AG04450 (cell line): ENCODE results near the gene INPP5A. TPM values are rescaled to one million over a fixed set of nuclear protein-coding genes. Genes with fewer than 3 reads are reported as not detected.

Source experiments
- CTCF ChIA-PET: fragments of 300-600, 350-600 bp; formaldehyde crosslinking; extraction: SDS; loops from one replicate; lab custom pipeline; 2022; ENCODE audit warnings: antibody characterized with exemption, inconsistent platforms; lab: Charles Lee
- POLR2A ChIA-PET: fragments of 350-600 bp; formaldehyde crosslinking; extraction: SDS; loops from one replicate; lab custom pipeline; 2021; ENCODE audit warnings: antibody characterized with exemption, inconsistent platforms; lab: Yijun Ruan, JAX
- DNase-seq: peaks from one replicate; pipeline ENCODE4 v3.0.0-alpha.2; 2011; ENCODE audit warnings: low read depth, low spot score
- H3K27ac ChIP-seq: one replicate; pipeline ENCODE4 v1.5.1; 2012; ENCODE audit warnings: low read depth, low read length, control low read depth
- H3K27me3 ChIP-seq: one replicate; pipeline ENCODE4 v1.6.0; 2012; ENCODE audit warnings: low read length; ENCODE audit not compliant: control insufficient read depth, insufficient read depth
- H3K4me3 ChIP-seq: 2 replicates; pipeline ENCODE4 v1.5.1; 2011; ENCODE audit warnings: mild to moderate bottlenecking, low read depth, low read length, control low read depth
- H3K9me3 ChIP-seq: 2 replicates; pipeline ENCODE4 v1.5.1; 2012; ENCODE audit warnings: low read length; ENCODE audit not compliant: control insufficient read depth, insufficient read depth
- polyA plus RNA-seq: library from polyadenylated mRNA; depleted of rRNA; stranded (reverse); fragments of >200 nt; gene quantifications from 2 replicates; pipeline ENCODE4 v1.2.3, GENCODE V29; 2011
- TF ChIP-seq, protein P1 (sequence below): IDR thresholded peaks from 2 replicates; pipeline ENCODE4 v1.5.1; 2011; ENCODE audit warnings: low read depth, low read length, control low read depth, inconsistent platforms

INPP5A gene
- polyA plus RNA-seq, 1 experiment: 22.5 TPM

- Histone ChIP-seq H3K9me3 (peaks cover 19% of the 10 kb centered on the region), H3K4me3 (no peak overlapping the region), H3K27ac (no peak overlapping the region), H3K27me3 (no peaks in the 10 kb centered on the region)
- CTCF ChIA-PET: no interaction called here
- TF ChIP-seq, protein P1, sequence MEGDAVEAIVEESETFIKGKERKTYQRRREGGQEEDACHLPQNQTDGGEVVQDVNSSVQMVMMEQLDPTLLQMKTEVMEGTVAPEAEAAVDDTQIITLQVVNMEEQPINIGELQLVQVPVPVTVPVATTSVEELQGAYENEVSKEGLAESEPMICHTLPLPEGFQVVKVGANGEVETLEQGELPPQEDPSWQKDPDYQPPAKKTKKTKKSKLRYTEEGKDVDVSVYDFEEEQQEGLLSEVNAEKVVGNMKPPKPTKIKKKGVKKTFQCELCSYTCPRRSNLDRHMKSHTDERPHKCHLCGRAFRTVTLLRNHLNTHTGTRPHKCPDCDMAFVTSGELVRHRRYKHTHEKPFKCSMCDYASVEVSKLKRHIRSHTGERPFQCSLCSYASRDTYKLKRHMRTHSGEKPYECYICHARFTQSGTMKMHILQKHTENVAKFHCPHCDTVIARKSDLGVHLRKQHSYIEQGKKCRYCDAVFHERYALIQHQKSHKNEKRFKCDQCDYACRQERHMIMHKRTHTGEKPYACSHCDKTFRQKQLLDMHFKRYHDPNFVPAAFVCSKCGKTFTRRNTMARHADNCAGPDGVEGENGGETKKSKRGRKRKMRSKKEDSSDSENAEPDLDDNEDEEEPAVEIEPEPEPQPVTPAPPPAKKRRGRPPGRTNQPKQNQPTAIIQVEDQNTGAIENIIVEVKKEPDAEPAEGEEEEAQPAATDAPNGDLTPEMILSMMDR: no peak
- no peak for DNase-seq
- POLR2A ChIA-PET: no interaction called here
Observed at GRCh38 chr10:132712743-132713142, 175.2 kb downstream of the INPP5A start.

GRCh38 chr10:132713421-132714095, 176.0 kb downstream of the INPP5A start:
- ChIA-PET CTCF (no interaction called here), POLR2A (no interaction called here)
- no peak overlapping the region for H3K4me3 ChIP-seq
- H3K27ac ChIP-seq: no peak overlapping the region
- TF ChIP-seq, protein P1: no peak
- H3K27me3 ChIP-seq: no peaks in the 10 kb centered on the region
- peaks cover 26% of the 10 kb centered on the region for H3K9me3 ChIP-seq
- no peak for DNase-seq

- CTCF ChIA-PET: no interaction called here
- no peak overlapping the region for H3K4me3 ChIP-seq
- no peaks in the 10 kb centered on the region for H3K27me3 ChIP-seq
- TF ChIP-seq, protein P1: no peak
- no peak overlapping the region for H3K27ac ChIP-seq
- POLR2A ChIA-PET: no interaction called here
- DNase-seq: no peak
- peaks cover 33% of the 10 kb centered on the region for H3K9me3 ChIP-seq
Observed at GRCh38 chr10:132714096-132714985, 176.8 kb downstream of the INPP5A start.

- POLR2A ChIA-PET: no interaction called here
- DNase-seq: no peak
- no peak overlapping the region for H3K4me3 ChIP-seq
- CTCF ChIA-PET: no interaction called here
- TF ChIP-seq, protein P1: no peak
- H3K9me3 ChIP-seq: peaks cover 36% of the 10 kb centered on the region
- no peak overlapping the region for H3K27ac ChIP-seq
- H3K27me3 ChIP-seq: no peaks in the 10 kb centered on the region
Observed at GRCh38 chr10:132714986-132715775, 177.6 kb downstream of the INPP5A start.
